ENCODE data around the gene KRT25. TPM values are rescaled to one million over a fixed set of nuclear protein-coding genes. Genes with fewer than 3 reads are reported as not detected.

Gene KRT25
- not detected for total RNA-seq

GRCh38 chr17:40755231-40755630 lies at the start of gene KRT25:
Gene KRT25 (minus strand): TSS chr17:40755331. CDS start chr17:40755271, 60 bp downstream.

GRCh38 chr17:40799859-40800258 lies 44.7 kb upstream of the KRT25 start, which contains the start of gene KRT28:
Gene KRT28 (minus strand): TSS chr17:40799959. CDS start chr17:40799893, 66 bp downstream.

GRCh38 chr17:40782450-40782849 lies 27.3 kb upstream of the KRT25 start, which contains the start of gene KRT27:
Gene KRT27 (minus strand): TSS chr17:40782550. CDS start chr17:40782493, 57 bp downstream.

GRCh38 chr17:40772101-40772500 lies 17.0 kb upstream of the KRT25 start, which contains the start of gene KRT26:
Gene KRT26 (minus strand): TSS chr17:40772201. CDS start chr17:40772113, 88 bp downstream.

GRCh38 chr17:40703652-40704051 lies 51.5 kb downstream of the KRT25 start, which contains the start of gene KRT24:
Gene KRT24 (minus strand): TSS chr17:40703752. CDS start chr17:40703693, 59 bp downstream.

Other genes with a start within 250 kb of the KRT25 start
- gene CCR7, start 189.9 kb downstream of the KRT25 start, total RNA-seq: not detected
- gene SMARCE1, start 107.5 kb downstream of the KRT25 start, total RNA-seq: 95.5 TPM
- 18.7 TPM for gene KRT222, start 90.2 kb downstream of the KRT25 start, total RNA-seq
- gene KRT24, start 51.6 kb downstream of the KRT25 start, total RNA-seq: not detected
- not detected for gene KRT26, start 16.9 kb upstream of the KRT25 start, total RNA-seq
- gene KRT27, start 27.2 kb upstream of the KRT25 start, total RNA-seq: not detected
- not detected for gene KRT28, start 44.6 kb upstream of the KRT25 start, total RNA-seq
- 2.8 TPM for gene KRT10, start 67.3 kb upstream of the KRT25 start, total RNA-seq
- gene KRT12, start 111.9 kb upstream of the KRT25 start, total RNA-seq: not detected
- not detected for gene KRT20, start 129.9 kb upstream of the KRT25 start, total RNA-seq
- gene KRT23, start 182.3 kb upstream of the KRT25 start, total RNA-seq: 0.46 TPM
- not detected for gene KRT39, start 211.6 kb upstream of the KRT25 start, total RNA-seq
- gene KRT40, start 229.0 kb upstream of the KRT25 start, total RNA-seq: not detected
- not detected for gene KRTAP3-3, start 238.8 kb upstream of the KRT25 start, total RNA-seq
- gene KRTAP3-2, start 244.6 kb upstream of the KRT25 start, total RNA-seq: not detected

Data from diencephalon (tissue), 1 donor.